IMR-90 (cell line): Measurements from ENCODE around the gene CCP110. TPM values are rescaled to one million over a fixed set of nuclear protein-coding genes. Genes with fewer than 3 reads are reported as not detected.

Experiments used
- ATAC-seq: fragments of 200-7000 bp; cut with Tn5 transposase; 2 replicates; pipeline ENCODE4 v1.9.1; 2020; ENCODE audit warnings: low read depth, mild to moderate bottlenecking, moderate library complexity
- BruUV-seq: library from RNA; stranded (reverse); fragments of 400-500 nt; replicated peaks from 2 replicates; lab custom pipeline; 2021; lab: Mats Ljungman, UMichigan
- CTCF ChIA-PET: fragments of 300-600 bp; formaldehyde crosslinking; extraction: SDS; loops from one replicate; lab custom pipeline; 2021; ENCODE audit warnings: antibody characterized with exemption; lab: Yijun Ruan, JAX
- POLR2A ChIA-PET: fragments of 300-600 bp; sonication (Branson Sonifier 250); formaldehyde crosslinking; loops from one replicate; lab custom pipeline; 2022; ENCODE audit warnings: antibody characterized with exemption; ENCODE audit not compliant: unreplicated experiment; lab: Charles Lee
- DNase-seq: peaks from one replicate; pipeline ENCODE4 v3.0.0; 2013
- H2AFZ ChIP-seq: replicated peaks from 2 replicates; pipeline ENCODE3; 2013; ENCODE audit warnings: low read length, mild to moderate bottlenecking; ENCODE audit not compliant: poor library complexity
- H2AK5ac ChIP-seq: 2 replicates; pipeline ENCODE4 v1.6.1; 2013; ENCODE audit warnings: low read depth, low read length, inconsistent platforms
- H2AK9ac ChIP-seq: replicated peaks from 2 replicates; pipeline ENCODE3; 2013; ENCODE audit warnings: mild to moderate bottlenecking, low read depth, low read length, moderate library complexity; ENCODE audit not compliant: poor library complexity
- H2BK120ac ChIP-seq: 2 replicates; pipeline ENCODE4 v1.6.1; 2013; ENCODE audit warnings: low read depth, low read length, inconsistent platforms
- H2BK15ac ChIP-seq: 3 replicates; pipeline ENCODE4 v1.6.1; 2013; ENCODE audit warnings: low read depth, low read length, inconsistent platforms
- H2BK20ac ChIP-seq: 2 replicates; pipeline ENCODE4 v1.6.1; 2013; ENCODE audit warnings: low read depth, mild to moderate bottlenecking, inconsistent platforms, low read length, moderate library complexity
- H2BK5ac ChIP-seq: 2 replicates; pipeline ENCODE4 v1.6.1; 2013; ENCODE audit warnings: mild to moderate bottlenecking, low read depth, low read length, inconsistent platforms; ENCODE audit not compliant: poor library complexity, severe bottlenecking
- H3K14ac ChIP-seq: replicated peaks from 2 replicates; pipeline ENCODE4 v1.6.1; 2013; ENCODE audit warnings: low read depth, low read length, inconsistent platforms
- H3K18ac ChIP-seq: 2 replicates; pipeline ENCODE4 v1.6.1; 2013; ENCODE audit warnings: low read depth, low read length, control low read depth
- H3K23ac ChIP-seq: 2 replicates; pipeline ENCODE4 v1.6.1; 2013; ENCODE audit warnings: low read depth, low read length, inconsistent platforms
- H3K27ac ChIP-seq: 2 replicates; pipeline ENCODE4 v1.5.1; 2013; ENCODE audit warnings: mild to moderate bottlenecking, control low read depth, low read length; ENCODE audit not compliant: insufficient read depth
- H3K27me3 ChIP-seq: 2 replicates; pipeline ENCODE4 v1.6.1; 2013; ENCODE audit warnings: low read length; ENCODE audit not compliant: control insufficient read depth, insufficient read depth
- H3K36me3 ChIP-seq: 2 replicates; pipeline ENCODE4 v1.6.1; 2013; ENCODE audit warnings: low read length, mixed read lengths; ENCODE audit not compliant: control insufficient read depth, insufficient read depth
- H3K4ac ChIP-seq: 2 replicates; pipeline ENCODE4 v1.6.1; 2013; ENCODE audit warnings: low read depth, low read length, inconsistent platforms
- H3K4me1 ChIP-seq: 2 replicates; pipeline ENCODE4 v1.6.1; 2013; ENCODE audit warnings: low read length, mixed read lengths; ENCODE audit not compliant: control insufficient read depth, insufficient read depth
- H3K4me2 ChIP-seq: 2 replicates; pipeline ENCODE4 v1.6.1; 2013; ENCODE audit warnings: low read depth, mild to moderate bottlenecking, control low read depth, low read length, moderate library complexity
- H3K4me3 ChIP-seq: 2 replicates; pipeline ENCODE4 v1.5.1; 2013; ENCODE audit warnings: low read depth, mild to moderate bottlenecking, control low read depth, low read length, moderate library complexity; ENCODE audit not compliant: insufficient read depth
- H3K56ac ChIP-seq: 2 replicates; pipeline ENCODE4 v1.6.1; 2013; ENCODE audit warnings: low read length, inconsistent platforms; ENCODE audit not compliant: insufficient read depth; ENCODE audit errors: extremely low read depth
- H3K79me1 ChIP-seq, 2 experiments: 2 replicates each; pipeline ENCODE4 v1.6.1; 2013; ENCODE audit warnings: low read length in 2 of 2, inconsistent platforms in 1 of 2, low read depth in 1 of 2
- H3K9ac ChIP-seq: 2 replicates; pipeline ENCODE4 v1.6.1; 2013; ENCODE audit warnings: low read depth, low read length, control low read depth
- H3K9me1 ChIP-seq: 2 replicates; pipeline ENCODE4 v1.6.1; 2013; ENCODE audit warnings: low read length, inconsistent platforms; ENCODE audit not compliant: insufficient read depth
- H3K9me3 ChIP-seq: 2 replicates; pipeline ENCODE4 v1.6.1; 2013; ENCODE audit warnings: low read length; ENCODE audit not compliant: control insufficient read depth, insufficient read depth
- H4K20me1 ChIP-seq: 2 replicates; pipeline ENCODE4 v1.6.1; 2013; ENCODE audit warnings: low read length, inconsistent platforms; ENCODE audit not compliant: insufficient read depth
- H4K5ac ChIP-seq: 2 replicates; pipeline ENCODE4 v1.6.1; 2013; ENCODE audit warnings: mild to moderate bottlenecking, low read depth, low read length, control low read depth
- H4K8ac ChIP-seq, 2 experiments: 2 replicates each; pipeline ENCODE4 v1.6.1; 2013; ENCODE audit warnings: low read depth in 2 of 2, low read length in 2 of 2, control low read depth in 1 of 2, inconsistent platforms in 1 of 2
- H4K91ac ChIP-seq: 2 replicates; pipeline ENCODE4 v1.6.1; 2013; ENCODE audit warnings: low read depth, low read length, inconsistent platforms; ENCODE audit not compliant: insufficient read depth
- MAZ ChIP-seq: IDR thresholded peaks from 2 replicates; pipeline ENCODE4 v1.6.1; 2012; ENCODE audit warnings: low read depth, mild to moderate bottlenecking, low read length, improper control_type of control experiment, moderate library complexity, borderline replicate concordance
- NFE2L2 ChIP-seq: fragments of 150-350 bp; IDR thresholded peaks from 2 replicates; pipeline ENCODE4 v1.6.1; 2016; ENCODE audit warnings: low read depth, mild to moderate bottlenecking, low read length
- RAD21 ChIP-seq: IDR thresholded peaks from 2 replicates; pipeline ENCODE4 v1.6.1; 2012; ENCODE audit warnings: low read length, improper control_type of control experiment
- RFX5 ChIP-seq: IDR thresholded peaks from 2 replicates; pipeline ENCODE4 v1.8.0; 2012; ENCODE audit warnings: low read depth, mild to moderate bottlenecking, low read length, moderate library complexity
- WGBS, 2 experiments: methylation state at CpG; one replicate each; pipeline versions ENCODE4 v1.1.5 to v1.1.7; 2013; ENCODE audit warnings: missing lambda C conversion rate in 2 of 2; ENCODE audit not compliant: insufficient read length in 1 of 2; ENCODE audit errors: extremely low coverage in 2 of 2; 5-methylcytosine and 5-hydroxymethylcytosine counted together
- dilution Hi-C: fragments of 300-500 bp; cut with HindIII; formaldehyde crosslinking; loops from one replicate; pipeline ENCODE4 v1.14.3; 2018; ENCODE audit warnings: low sequenced_read_pairs; ENCODE audit not compliant: unreplicated experiment
- in situ Hi-C: fragments of 300-500 bp; cut with MboI; formaldehyde crosslinking; loops from 3 replicates; pipeline ENCODE4 v1.14.3; 2019; ENCODE audit warnings: low sequenced_read_pairs, inconsistent platforms, mixed read lengths
- intact Hi-C: fragments of 100-400 bp; cut with micrococcal nuclease; formaldehyde crosslinking; loops from 2 replicates; pipeline ENCODE4 v1.10.0; 2022
- polyA plus RNA-seq, 3 experiments: library from polyadenylated mRNA; depleted of rRNA; stranded (reverse); fragments of >200 nt; gene quantifications; 2 replicates each; pipeline ENCODE4 v1.2.3, GENCODE V29; 2012; ENCODE audit warnings: low replicate concordance in 1 of 3
- total RNA-seq: library from RNA; depleted of rRNA; stranded (reverse); fragments of >200 nt; gene quantifications from 2 replicates; pipeline ENCODE4 v1.2.3, GENCODE V29; 2012
- TF ChIP-seq, protein P1 (sequence below): conservative IDR thresholded peaks from 2 replicates; pipeline ENCODE4 v1.5.1; 2012; ENCODE audit warnings: mild to moderate bottlenecking, low read depth, low read length, improper control_type of control experiment

The CCP110 gene
- total and polyA plus RNA-seq, 2 of the 4 experiments (the other 2 are of a cell fraction): 4.7 to 7.7 TPM

DNA sequence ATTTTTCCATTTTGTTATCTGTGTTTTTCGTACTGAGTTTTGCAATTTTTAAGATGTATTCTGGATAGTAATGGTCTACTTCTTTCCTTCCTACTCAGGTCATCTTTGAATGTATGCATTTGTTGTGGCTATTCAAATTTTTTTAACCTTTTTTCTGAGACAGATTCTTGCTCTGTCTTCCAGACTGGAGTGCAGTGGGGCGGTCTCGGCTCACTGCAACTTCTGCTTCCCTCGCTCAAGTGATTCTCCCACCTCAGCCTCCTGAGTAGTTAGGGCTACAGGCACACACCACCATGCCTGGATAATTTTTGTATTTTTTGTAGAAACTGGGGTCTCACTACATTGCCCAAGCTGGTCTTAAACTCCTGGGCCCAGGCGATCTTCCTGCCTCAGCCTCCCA is 65.4 kb downstream of the CCP110 start:
- H3K9me3 ChIP-seq: no peaks in the 10 kb centered on the region
- peak overlapping the region; percentile 69 for H2BK5ac ChIP-seq
- H3K4me2 ChIP-seq: no peak overlapping the region
- H2BK15ac ChIP-seq: no peak overlapping the region; the same call in 2 of the 3 replicates
- H4K5ac ChIP-seq: no peak overlapping the region
- H2BK120ac ChIP-seq: 0 out of 2 replicates have a peak overlapping the region, but pooled peaks have one; percentile 14
- peaks cover 6% of the 10 kb centered on the region for H3K4me1 ChIP-seq
- H3K27ac ChIP-seq: peak overlapping the region; percentile 78; the same call in 1 of the 2 replicates
- H3K23ac ChIP-seq: no peak overlapping the region
- H4K8ac ChIP-seq: peak overlapping the region in 1 of 2 experiments; percentile 15; a peak in 1 of 4 replicates
- POLR2A ChIA-PET: interaction anchor here (0.6 kb wide), 1 partner anchor 32 kb away, joined by 4 read pairs; no protein-coding TSS in a partner anchor
- H4K20me1 ChIP-seq: peaks cover 3% of the 10 kb centered on the region; the same call in 1 of the 2 replicates
- ATAC-seq (no peak), DNase-seq (no peak)
- 0 out of 2 replicates have a peak, but pooled peaks cover 2% of the 10 kb centered on the region for H3K9me1 ChIP-seq
- in situ Hi-C loops: no loop called here
- no CpG with 5 or more reads among the region's 5 CpGs for WGBS, 2 experiments
- H3K9ac ChIP-seq: 0 out of 2 replicates have a peak overlapping the region, but pooled peaks have one; percentile 17
- no peak overlapping the region for H3K14ac ChIP-seq
- dilution Hi-C loops: no loop called here
- no TSS peak for BruUV-seq
- no peaks in the 10 kb centered on the region for H3K27me3 ChIP-seq
- intact Hi-C loops: loop anchor here (10.0 kb wide), 1 partner anchor 796 kb away; no protein-coding TSS in a partner anchor
- H2BK20ac ChIP-seq: no peak overlapping the region
- TF ChIP-seq MAZ (no peak), RFX5 (no peak), NFE2L2 (no peak), RAD21 (no peak)
- TF ChIP-seq, protein P1, sequence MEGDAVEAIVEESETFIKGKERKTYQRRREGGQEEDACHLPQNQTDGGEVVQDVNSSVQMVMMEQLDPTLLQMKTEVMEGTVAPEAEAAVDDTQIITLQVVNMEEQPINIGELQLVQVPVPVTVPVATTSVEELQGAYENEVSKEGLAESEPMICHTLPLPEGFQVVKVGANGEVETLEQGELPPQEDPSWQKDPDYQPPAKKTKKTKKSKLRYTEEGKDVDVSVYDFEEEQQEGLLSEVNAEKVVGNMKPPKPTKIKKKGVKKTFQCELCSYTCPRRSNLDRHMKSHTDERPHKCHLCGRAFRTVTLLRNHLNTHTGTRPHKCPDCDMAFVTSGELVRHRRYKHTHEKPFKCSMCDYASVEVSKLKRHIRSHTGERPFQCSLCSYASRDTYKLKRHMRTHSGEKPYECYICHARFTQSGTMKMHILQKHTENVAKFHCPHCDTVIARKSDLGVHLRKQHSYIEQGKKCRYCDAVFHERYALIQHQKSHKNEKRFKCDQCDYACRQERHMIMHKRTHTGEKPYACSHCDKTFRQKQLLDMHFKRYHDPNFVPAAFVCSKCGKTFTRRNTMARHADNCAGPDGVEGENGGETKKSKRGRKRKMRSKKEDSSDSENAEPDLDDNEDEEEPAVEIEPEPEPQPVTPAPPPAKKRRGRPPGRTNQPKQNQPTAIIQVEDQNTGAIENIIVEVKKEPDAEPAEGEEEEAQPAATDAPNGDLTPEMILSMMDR: no peak
- H2AFZ ChIP-seq: no peak overlapping the region
- H3K4me3 ChIP-seq: no peak overlapping the region
- peaks cover 3% of the 10 kb centered on the region in 2 experiments; a peak in 2 of 4 replicates for H3K79me1 ChIP-seq
- H4K91ac ChIP-seq: no peak overlapping the region
- no peak overlapping the region for H2AK5ac ChIP-seq
- no peak overlapping the region for H2AK9ac ChIP-seq
- no peak overlapping the region for H3K56ac ChIP-seq
- CTCF ChIA-PET: no interaction called here
- H3K4ac ChIP-seq: no peak overlapping the region; the same call in 1 of the 2 replicates
- peaks cover 16% of the 10 kb centered on the region for H3K36me3 ChIP-seq
- H3K18ac ChIP-seq: no peak overlapping the region
